ENCODE results near the gene MTRR.

MTRR gene

DNA sequence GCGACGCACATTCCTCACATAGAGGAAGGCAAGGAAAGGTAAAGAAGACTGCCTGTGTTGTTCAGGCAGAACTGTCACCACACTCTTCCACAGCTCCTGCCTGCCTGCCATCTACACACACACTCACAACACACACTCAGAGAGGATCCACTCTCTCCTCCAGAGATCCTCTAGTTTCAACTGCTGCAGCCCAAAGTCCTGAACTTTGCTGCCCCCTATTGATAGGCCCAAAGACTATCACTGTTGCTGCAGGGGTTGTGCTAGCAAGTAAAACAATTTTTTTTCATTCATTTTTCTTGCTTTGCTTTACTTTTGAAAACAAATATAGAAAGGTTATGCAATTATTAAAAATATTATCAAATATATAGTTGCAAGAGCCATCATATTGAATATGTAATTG lies 12.1 kb upstream of the MTRR start:
- in situ Hi-C loops (cut with MboI; ENCODE audit: low sequenced_read_pairs) = no loop called here

DNA sequence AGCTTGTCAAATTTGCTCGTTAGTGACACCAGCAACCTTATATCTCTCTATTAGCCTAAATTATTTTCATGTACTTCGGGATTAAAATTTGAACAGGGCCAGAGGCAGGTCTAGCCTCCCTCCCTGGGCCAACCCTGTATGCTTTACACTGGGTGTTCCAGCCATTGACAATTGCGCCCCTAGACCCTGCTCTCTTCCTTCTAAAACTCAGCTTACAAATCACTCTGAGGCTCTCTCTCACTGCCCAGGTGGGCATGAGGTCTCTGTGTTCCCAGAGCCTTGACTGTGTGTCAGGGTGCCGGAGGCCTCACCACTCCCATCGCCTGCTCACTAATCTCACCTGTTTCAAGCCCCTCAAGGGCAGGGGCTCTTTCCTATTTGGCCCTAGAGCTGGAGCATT lies 11.6 kb upstream of the MTRR start:
- in situ Hi-C loops (cut with MboI; ENCODE audit: low sequenced_read_pairs) = no loop called here

DNA sequence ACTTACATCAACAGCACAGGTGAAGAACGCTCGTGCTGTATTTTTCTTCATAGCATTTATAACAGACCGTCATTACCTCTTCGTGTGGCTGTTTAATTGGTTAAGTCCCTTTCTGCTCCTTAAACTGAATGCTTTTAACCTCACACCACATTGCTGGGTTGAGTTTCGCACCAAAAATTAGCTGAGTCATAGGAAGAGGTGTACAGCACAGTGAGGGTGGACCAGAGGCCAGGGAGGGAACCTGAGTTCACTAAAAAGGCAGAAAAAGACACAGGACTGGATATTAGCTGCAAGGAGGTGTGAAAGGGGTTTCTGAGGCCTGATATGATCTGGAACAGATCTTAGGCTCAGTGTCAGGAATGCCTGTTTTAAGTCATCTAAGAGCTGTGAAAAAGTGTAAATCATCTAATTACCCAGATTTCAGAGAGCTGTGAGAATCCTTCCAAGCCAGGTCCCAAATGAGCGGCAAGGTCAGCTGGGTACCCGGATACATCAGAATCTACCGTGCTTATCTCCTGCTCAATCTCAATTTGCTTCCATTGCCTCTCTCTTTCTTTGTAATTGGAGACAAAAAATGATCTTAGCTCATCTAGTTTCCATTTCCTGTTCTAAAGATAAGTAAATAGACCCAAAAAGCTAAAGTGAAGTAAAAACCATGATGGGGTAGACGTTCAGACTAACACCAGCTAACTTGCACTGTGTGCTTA lies 10.9 kb upstream of the MTRR start:
- in situ Hi-C loops (cut with MboI; ENCODE audit: low sequenced_read_pairs) = no loop called here

DNA sequence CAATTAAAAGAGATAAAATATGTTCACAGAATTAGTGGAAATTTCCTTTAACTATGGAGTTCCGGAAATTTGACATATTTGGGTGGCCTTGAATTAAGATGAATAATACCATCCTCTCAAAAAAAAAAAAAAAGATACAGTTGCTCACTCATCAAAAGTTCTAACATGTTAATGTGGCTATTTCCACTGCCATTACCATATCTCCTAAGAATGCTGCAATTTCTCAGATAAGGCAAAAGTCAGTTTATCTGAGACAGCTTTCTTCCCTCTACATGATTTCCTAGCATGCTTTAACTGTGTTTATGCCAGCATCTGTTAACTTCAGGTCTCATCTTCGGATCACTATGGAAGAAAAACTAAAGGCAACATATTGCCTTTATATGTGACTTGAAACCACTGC lies 2.8 kb upstream of the MTRR start:
- in situ Hi-C loops (cut with MboI; ENCODE audit: low sequenced_read_pairs) = no loop called here

DNA sequence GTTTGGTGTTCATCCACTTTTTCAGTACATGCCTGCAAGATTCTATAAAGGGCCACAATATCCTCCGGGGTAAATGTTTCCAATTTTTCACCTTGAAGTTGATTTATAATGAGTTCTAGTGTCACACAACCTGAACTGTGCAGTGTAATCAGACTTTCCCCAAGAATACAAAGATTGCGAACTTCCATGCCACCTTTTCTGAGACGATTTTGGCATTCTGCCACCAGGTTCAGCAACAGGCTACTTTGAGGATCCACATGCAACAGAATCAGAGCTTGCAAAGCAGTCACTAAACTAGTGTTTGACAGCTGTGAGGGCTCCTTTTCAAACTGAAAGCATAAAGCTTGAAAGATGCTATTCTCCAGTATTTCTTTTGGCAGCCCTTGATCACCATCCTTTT lies 1.7 kb upstream of the MTRR start:
- in situ Hi-C loops (cut with MboI; ENCODE audit: low sequenced_read_pairs) = no loop called here

DNA sequence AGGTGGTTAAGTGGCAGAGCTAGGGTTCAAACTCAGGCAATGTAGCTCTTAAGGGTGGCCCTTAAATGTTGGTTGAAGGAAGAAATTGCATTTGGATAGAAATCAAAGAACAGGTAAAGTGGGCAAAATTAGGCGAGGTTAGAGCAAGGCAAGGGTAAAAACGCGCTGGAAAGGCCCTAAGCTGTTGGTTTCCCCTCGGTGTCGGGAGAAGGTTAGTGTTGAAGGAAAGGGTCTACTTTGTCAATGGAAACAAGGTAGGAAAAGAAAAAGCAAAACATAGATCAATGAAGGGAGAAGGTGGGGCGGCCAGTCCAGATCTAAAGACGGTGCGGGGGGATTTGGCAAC lies 548 bp upstream of the MTRR start:
- in situ Hi-C loops (cut with MboI; ENCODE audit: low sequenced_read_pairs) = no loop called here

DNA sequence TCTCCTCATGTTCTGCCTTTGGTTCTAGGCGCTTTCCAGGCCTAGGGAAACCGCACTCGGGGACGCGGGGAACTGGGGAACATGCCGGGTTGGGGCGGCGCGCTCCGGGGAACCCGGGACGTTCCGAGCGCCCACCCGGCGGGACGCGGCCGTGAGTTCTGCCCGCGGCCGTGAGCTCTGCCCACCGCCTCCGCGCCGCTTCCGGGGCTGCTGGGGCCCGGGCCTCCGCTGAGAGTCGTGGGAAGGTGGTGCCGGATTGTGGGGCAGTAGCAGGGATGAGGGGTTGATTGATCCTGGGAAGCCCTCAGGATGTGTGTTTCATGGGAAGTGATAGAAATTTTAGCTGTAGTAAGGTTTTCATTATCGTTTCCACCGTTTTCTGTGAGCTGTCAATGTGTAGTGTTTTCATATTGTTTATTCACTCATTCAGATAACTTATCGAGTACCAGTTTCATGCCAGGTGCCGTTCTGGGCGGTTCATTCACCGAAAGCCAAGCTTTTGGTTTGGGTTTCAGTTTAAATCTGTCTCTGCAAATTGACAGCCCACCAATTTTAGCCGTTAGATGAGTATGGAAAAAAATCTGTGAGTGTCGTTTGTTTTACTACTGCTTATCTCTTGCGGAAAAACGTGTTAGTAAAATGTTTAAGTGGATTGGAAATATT lies 657 bp downstream of the MTRR start:
- in situ Hi-C loops (cut with MboI; ENCODE audit: low sequenced_read_pairs) = no loop called here

DNA sequence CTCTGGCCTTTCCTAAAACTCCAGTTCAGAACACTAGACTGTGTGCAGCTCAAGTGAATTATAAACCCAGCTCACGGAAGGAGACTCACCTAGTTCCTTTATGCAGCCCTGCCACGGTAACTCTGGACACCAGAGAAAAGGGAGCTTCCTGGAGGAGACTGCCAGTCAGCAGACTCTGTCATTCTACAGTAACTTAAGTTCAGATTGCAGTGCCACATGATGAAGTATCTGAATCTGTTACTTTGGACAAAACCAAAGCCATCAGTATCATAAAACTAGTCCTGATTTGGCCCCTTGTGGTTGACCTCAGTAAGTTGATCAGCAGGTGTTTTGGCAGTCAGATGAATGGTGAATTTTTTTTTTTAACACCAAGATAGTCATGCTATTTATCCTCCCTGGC lies 2.7 kb downstream of the MTRR start:
- in situ Hi-C loops (cut with MboI; ENCODE audit: low sequenced_read_pairs) = no loop called here

DNA sequence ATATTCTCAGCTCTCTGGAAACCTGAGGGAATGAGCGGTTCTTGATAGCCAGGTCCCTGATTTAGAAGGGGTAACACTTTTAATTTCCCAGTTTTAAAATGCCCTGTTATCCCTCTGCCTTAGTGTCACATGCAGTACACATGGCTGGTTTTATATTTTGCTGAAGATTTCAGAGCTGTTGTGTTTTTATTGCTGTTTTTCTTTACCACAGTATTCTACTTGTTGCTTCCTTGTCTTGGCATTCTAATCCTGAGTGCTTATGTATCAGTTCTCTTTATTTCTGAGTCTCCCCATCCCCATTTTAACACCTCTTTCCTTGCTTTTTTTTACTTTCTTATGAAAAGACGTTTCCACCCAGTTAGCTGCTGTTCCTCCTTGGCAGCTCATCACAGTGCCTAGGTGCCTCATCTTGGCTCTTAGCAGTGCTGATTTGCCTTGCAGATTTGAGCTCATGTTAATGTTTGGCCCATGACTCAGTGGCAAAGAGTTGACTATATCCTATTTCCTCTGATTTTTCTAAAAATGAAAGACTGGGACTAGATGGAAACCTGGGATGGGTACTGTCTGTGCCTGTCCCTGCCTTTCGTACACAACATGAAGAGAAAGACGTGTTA lies 3.7 kb downstream of the MTRR start:
- in situ Hi-C loops (cut with MboI; ENCODE audit: low sequenced_read_pairs) = no loop called here

DNA sequence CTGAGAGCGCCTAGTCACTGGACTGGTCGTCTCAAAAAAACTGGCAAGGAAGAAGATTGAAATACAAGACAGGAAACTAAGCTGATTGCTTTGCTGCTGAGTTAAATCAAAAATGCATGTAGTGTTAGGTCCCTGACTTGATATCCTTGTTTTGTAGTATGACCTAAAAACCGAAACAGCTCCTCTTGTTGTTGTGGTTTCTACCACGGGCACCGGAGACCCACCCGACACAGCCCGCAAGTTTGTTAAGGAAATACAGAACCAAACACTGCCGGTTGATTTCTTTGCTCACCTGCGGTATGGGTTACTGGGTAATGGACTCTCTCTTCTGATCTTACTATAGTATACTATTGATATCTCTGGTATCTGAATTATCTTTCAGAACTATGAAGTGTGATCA lies 4.3 kb downstream of the MTRR start:
- in situ Hi-C loops (cut with MboI; ENCODE audit: low sequenced_read_pairs) = no loop called here

DNA sequence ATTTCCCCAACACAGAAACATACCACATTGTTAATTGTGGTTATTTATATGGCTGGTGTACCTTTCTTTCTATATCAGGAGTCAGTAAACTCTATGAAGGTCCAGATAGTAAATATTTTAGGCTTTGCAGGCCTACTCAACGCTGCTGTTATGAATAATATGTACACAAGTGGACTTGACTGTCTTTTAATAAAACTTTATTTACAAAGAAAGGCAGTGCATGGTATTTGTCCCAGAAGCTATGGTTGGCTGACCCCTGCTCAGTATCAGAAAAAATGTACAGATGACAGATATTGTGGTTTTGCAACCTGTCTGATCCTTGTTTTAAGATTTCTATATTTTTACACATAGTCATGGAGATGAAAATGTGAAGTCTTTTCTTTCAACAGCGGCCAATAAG lies 5.7 kb downstream of the MTRR start:
- in situ Hi-C loops (cut with MboI; ENCODE audit: low sequenced_read_pairs) = no loop called here

DNA sequence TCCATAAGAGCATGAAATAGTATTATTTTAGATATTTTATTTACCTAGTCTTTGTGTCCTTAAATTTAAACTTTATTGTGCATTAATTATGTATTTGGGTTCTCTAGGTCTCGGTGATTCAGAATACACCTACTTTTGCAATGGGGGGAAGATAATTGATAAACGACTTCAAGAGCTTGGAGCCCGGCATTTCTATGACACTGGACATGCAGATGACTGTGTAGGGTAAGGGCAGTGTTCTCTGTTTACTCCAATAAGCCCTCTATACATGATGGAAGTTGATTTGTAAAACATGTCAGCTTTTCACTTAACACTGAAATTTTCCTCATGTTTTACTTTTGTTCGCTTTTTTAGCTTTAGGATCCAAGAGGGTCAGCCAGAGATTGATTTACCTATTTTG lies 6.2 kb downstream of the MTRR start:
- in situ Hi-C loops (cut with MboI; ENCODE audit: low sequenced_read_pairs) = no loop called here

DNA sequence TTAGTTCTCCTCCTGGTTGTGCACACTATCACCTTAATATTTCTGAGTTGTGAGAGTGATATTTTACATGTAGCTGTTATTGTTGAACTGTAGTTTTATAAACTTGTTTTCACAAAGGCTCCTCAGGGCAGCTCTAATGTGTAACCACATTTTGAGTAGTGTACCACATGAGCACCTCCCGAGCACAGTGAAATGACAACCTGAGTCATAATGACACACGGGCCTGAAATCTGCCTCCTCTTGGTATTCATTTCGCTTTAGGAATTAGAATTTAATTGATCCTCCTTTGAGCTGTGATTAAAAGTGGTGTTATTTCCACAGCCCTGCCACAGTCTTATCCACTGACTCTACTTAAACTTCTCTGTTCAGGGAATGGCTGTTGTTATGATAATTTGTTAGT lies 7.9 kb downstream of the MTRR start:
- in situ Hi-C loops (cut with MboI; ENCODE audit: low sequenced_read_pairs) = no loop called here

DNA sequence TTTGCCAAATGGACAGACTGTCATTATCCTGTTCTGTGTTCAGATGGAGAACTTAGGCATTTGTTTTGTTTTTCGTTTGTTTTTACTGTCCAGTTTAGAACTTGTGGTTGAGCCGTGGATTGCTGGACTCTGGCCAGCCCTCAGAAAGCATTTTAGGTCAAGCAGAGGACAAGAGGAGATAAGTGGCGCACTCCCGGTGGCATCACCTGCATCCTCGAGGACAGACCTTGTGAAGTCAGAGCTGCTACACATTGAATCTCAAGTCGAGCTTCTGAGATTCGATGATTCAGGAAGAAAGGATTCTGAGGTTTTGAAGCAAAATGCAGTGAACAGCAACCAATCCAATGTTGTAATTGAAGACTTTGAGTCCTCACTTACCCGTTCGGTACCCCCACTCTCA lies 8.9 kb downstream of the MTRR start:
- in situ Hi-C loops (cut with MboI; ENCODE audit: low sequenced_read_pairs) = no loop called here

DNA sequence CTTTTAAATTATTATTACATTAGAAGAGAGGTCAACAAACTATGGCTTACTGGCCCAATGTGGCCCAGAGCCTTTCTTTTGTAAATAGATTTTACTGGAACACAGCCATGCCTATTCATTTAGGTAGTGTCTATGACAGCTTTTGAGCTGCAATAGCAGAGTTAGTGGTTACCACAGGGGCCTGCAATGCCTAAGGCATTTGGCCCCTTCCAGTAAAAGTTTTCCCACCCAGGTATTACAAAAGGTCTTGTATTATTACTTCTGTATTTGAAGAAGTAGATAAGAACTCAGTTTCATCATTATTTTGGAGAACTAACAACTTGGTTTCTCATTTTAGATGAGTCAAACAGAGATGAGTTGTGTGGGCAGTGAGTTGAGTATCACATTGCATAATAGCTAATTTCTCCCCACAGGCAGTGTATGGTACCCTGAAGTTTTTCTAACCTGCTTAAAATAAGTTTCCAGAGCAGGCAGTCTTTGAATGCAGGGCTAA lies 9.5 kb downstream of the MTRR start:
- in situ Hi-C loops (cut with MboI; ENCODE audit: low sequenced_read_pairs) = no loop called here

DNA sequence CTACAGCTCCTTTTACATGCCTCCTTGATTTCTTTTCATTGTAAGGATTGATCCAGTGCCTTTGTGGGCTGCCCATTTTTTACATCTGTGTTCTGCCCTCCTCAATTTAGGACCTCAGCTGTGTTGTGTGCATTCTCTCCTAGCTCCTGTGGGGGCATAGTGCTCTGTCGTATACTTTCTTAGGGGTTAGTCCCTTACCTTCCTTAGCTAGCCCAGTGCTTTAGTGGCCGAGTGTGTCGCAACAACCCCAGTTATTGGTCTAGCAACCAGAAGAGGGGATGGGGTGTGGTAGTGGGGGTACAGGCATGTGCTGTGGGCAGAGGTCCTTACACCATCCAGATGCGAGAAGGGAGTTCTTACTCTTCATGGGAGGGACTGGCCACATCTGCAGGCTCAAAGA lies 12.1 kb downstream of the MTRR start:
- in situ Hi-C loops (cut with MboI; ENCODE audit: low sequenced_read_pairs) = no loop called here

DNA sequence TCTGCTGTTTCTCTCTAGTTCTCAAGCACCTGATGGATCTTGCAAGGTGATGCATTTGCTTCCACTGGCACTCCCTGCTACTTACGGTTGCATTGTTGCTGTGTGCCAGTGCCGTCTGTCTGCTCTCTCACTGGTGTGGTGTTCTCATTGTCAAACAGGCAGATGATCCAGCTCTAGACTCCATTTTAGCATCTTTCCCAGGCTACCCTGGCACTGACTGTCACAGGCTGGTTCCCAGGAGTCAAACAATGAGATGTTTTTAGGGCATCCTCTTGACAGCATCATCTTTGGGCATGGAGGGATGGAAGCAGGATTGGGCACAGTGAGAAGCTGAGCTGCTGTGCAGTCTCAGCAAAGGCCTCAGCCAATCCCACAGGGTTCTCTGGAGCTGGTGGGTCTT lies 12.9 kb downstream of the MTRR start:
- in situ Hi-C loops (cut with MboI; ENCODE audit: low sequenced_read_pairs) = no loop called here

DNA sequence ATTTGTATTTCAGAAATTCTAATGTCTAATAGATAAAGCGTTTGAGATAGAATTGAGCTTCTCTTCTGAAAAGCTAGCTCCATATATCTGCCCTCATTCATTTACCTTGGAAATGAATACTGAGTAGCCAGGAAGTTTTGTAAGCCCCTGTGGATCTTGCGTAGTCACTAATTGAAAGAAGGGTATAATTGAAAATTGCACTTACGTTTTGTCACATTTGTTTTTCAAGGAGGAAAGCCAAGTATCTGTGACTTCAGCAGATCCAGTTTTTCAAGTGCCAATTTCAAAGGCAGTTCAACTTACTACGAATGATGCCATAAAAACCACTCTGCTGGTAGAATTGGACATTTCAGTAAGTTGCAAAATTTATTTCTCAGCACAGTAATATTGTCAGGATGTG lies 14.0 kb downstream of the MTRR start:
- in situ Hi-C loops (cut with MboI; ENCODE audit: low sequenced_read_pairs) = no loop called here

DNA sequence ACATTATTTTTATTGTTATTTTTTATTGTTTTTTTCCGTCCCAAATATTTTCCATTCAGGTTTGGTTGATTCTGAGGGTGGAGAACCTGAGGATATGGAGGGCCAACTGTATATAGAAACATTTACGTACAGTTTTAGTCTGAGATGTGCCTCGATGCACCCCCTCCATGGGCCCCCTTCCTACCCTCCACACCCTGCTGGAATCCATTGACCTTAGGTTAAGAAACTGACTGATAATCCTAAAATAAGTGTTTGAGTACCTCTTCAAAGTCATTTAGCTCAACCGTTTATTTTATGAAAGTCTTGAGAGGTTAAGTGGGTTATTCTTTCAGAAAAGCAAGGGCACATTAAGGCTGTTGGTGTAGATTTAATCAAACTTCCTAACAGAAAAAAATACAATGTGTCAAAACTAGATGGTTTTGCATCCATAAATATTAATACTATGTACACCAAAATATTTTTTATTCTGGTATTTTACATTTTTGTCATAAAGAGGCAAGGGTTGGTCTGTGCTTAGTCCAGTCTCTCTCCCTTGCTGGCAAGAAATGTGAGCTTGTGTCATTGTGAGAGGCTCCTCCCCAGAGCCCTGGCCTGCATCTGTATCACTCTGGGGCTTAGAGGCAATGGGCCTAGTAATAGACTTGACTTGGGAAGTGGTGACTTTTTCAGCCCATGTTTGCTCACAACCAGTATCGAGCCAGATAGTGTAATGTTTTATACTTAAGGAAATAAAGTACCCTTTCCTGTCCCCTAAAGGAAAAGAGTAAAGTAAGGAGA lies 15.7 kb downstream of the MTRR start:
- in situ Hi-C loops (cut with MboI; ENCODE audit: low sequenced_read_pairs) = no loop called here

DNA sequence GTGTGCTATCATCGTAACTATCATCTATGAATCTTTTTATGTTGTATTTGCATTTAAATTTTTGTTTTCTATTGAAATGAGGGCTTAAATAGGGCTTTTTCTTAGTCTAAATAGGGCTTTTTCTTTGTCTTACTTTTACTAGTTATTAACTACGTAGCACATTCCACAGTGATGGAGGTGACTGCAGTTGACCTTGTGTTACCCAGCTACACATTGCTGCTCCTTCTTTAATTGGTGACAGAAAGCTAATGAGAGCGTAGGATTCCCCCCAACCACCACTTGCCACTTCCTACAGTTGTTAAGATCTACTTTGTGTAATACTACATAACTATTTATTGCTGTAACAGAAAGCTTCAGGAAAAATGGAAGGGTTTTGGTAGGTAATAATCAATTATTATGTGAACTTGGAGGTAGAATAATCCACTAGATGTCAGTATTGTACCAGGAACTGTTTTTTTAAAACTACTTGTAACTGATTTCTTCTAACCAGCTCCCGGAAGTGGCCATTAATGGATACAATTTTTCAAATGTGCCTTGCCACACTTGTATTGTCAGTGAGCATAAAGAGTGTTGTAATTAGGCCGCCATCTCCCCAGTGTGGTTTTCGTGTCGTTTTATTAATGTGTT lies 18.0 kb downstream of the MTRR start:
- in situ Hi-C loops (cut with MboI; ENCODE audit: low sequenced_read_pairs) = no loop called here

DNA sequence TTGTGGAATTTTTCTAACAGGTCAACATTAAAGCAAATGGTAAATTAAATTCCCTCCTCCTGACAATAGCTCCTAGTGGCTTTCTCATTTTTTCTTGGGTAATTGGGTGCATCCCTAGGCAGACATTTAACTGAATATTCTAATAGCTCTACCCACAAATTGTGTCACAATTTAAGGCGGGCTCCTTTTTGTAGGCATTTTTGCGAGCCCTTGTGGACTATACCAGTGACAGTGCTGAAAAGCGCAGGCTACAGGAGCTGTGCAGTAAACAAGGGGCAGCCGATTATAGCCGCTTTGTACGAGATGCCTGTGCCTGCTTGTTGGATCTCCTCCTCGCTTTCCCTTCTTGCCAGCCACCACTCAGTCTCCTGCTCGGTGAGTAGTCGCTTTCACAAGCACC lies 20.0 kb downstream of the MTRR start:
- in situ Hi-C loops (cut with MboI; ENCODE audit: low sequenced_read_pairs) = no loop called here
